RWPE2 (cell line): ENCODE results near the gene ACAD11.
A peak's percentile ranks its signal among the peaks of the same experiment; 100 is the strongest.

Experiments used
- ATAC-seq: fragments of 200-7000 bp; cut with Tn5 transposase; 3 replicates; pipeline ENCODE4 v1.9.1; 2021; ENCODE audit warnings: low read depth
- DNase-seq: peaks from one replicate; pipeline ENCODE4 v3.0.0-alpha.2; 2020; ENCODE audit warnings: low spot score
- H3K27ac ChIP-seq: fragments of 450-650 bp; 2 replicates; pipeline ENCODE4 v1.5.1; 2017; ENCODE audit warnings: mild to moderate bottlenecking; ENCODE audit not compliant: poor library complexity, severe bottlenecking
- H3K27me3 ChIP-seq: fragments of 250-450 bp; sonication (Bioruptor Pico); 2 replicates; pipeline ENCODE4 v1.5.1; 2021; ENCODE audit warnings: mild to moderate bottlenecking, moderate library complexity; ENCODE audit not compliant: insufficient read depth, poor library complexity, severe bottlenecking
- H3K36me3 ChIP-seq: fragments of 250-450 bp; sonication (Bioruptor Pico); 2 replicates; pipeline ENCODE4 v1.5.1; 2020; ENCODE audit warnings: low read depth, mild to moderate bottlenecking, moderate library complexity
- H3K4me1 ChIP-seq: fragments of 250-450 bp; sonication (Bioruptor Pico); 2 replicates; pipeline ENCODE4 v1.5.1; 2021; ENCODE audit warnings: mild to moderate bottlenecking, moderate library complexity; ENCODE audit not compliant: insufficient read depth, poor library complexity, severe bottlenecking
- H3K4me3 ChIP-seq: fragments of 250-450 bp; sonication (Bioruptor Pico); 2 replicates; pipeline ENCODE4 v1.5.1; 2021; ENCODE audit warnings: mild to moderate bottlenecking, moderate library complexity; ENCODE audit not compliant: severe bottlenecking
- H3K9me3 ChIP-seq: fragments of 250-450 bp; sonication (Bioruptor Pico); 2 replicates; pipeline ENCODE4 v1.5.1; 2021; ENCODE audit warnings: mild to moderate bottlenecking, moderate library complexity; ENCODE audit not compliant: severe bottlenecking
- CTCF ChIP-seq: fragments of 450-650 bp; IDR thresholded peaks from one replicate; pipeline ENCODE4 v1.5.1; 2017; ENCODE audit warnings: mild to moderate bottlenecking, moderate library complexity; ENCODE audit not compliant: poor library complexity, severe bottlenecking

Gene ACAD11

GRCh38 chr3:132543011-132543739 is 116.4 kb downstream of the ACAD11 start:
- no peak for TF ChIP-seq CTCF
- Histone ChIP-seq H3K4me1 (peaks cover 13% of the 10 kb centered on the region), H3K4me3 (no peak overlapping the region), H3K36me3 (peaks cover 16% of the 10 kb centered on the region), H3K9me3 (no peaks in the 10 kb centered on the region), H3K27ac (peak overlapping the region; percentile 79), H3K27me3 (no peaks in the 10 kb centered on the region)
- peak; percentile 88 for ATAC-seq
- no peak for DNase-seq

GRCh38 chr3:132542577-132542976 is 117.0 kb downstream of the ACAD11 start:
- ATAC-seq (no peak), DNase-seq (no peak)
- no peak for TF ChIP-seq CTCF
- Histone ChIP-seq H3K36me3 (peaks cover 22% of the 10 kb centered on the region), H3K4me3 (no peak overlapping the region), H3K4me1 (peaks cover 13% of the 10 kb centered on the region), H3K27ac (peak overlapping the region; percentile 79), H3K27me3 (no peaks in the 10 kb centered on the region), H3K9me3 (no peaks in the 10 kb centered on the region)

- Histone ChIP-seq H3K27me3 (no peaks in the 10 kb centered on the region), H3K27ac (no peak overlapping the region), H3K36me3 (peaks cover 38% of the 10 kb centered on the region), H3K4me1 (peaks cover 13% of the 10 kb centered on the region), H3K4me3 (no peak overlapping the region), H3K9me3 (no peaks in the 10 kb centered on the region)
- ATAC-seq (no peak), DNase-seq (no peak)
- TF ChIP-seq CTCF, result no peak
Observed at GRCh38 chr3:132539681-132540080, 119.9 kb downstream of the ACAD11 start.

- DNase-seq, result no peak
- no peaks in the 10 kb centered on the region for H3K9me3 ChIP-seq
- peaks cover 43% of the 10 kb centered on the region for H3K36me3 ChIP-seq
- H3K4me3 ChIP-seq, result no peak overlapping the region
- TF ChIP-seq CTCF, result no peak
- H3K27me3 ChIP-seq, result no peaks in the 10 kb centered on the region
- ATAC-seq, result no peak
- H3K4me1 ChIP-seq, result peaks cover 7% of the 10 kb centered on the region
- H3K27ac ChIP-seq, result no peak overlapping the region
Observed at GRCh38 chr3:132538072-132538471, 121.5 kb downstream of the ACAD11 start.

- H3K9me3 ChIP-seq, result no peaks in the 10 kb centered on the region
- ATAC-seq (no peak), DNase-seq (no peak)
- H3K27ac ChIP-seq, result no peak overlapping the region
- peaks cover 43% of the 10 kb centered on the region for H3K36me3 ChIP-seq
- H3K27me3 ChIP-seq, result no peaks in the 10 kb centered on the region
- H3K4me3 ChIP-seq, result no peak overlapping the region
- no peak for TF ChIP-seq CTCF
- peaks cover under 1% of the 10 kb centered on the region for H3K4me1 ChIP-seq
Observed at GRCh38 chr3:132537297-132537696, 122.3 kb downstream of the ACAD11 start.
